Kidney (tissue), 14 donors: ENCODE measurements around the gene HNF1A. TPM values are rescaled to one million over a fixed set of nuclear protein-coding genes. Genes with fewer than 3 reads are reported as not detected.

Experiments used
- DNase-seq, 5 donors: peaks; one replicate each; pipeline ENCODE4 v3.0.0-alpha.2; 2013 to 2020
- FAIRE-seq: peaks from 2 replicates; lab custom pipeline; 2012; peaks lifted over from hg19 to GRCh38; lab: Jason Lieb, UNC
- H3K27ac ChIP-seq, 2 donors: one replicate each; pipeline ENCODE4 v1.7.0; 2013; ENCODE audit warnings: low read depth in 2 of 2, low read length in 2 of 2, inconsistent platforms in 1 of 2
- H3K27me3 ChIP-seq: one replicate; pipeline ENCODE4 v1.7.1; 2013; ENCODE audit warnings: low read length, inconsistent platforms; ENCODE audit not compliant: control insufficient read depth, insufficient read depth
- H3K36me3 ChIP-seq, 3 donors: one replicate each; pipeline versions ENCODE4 v1.7.0 to v1.7.1; 2013; ENCODE audit warnings: low read length in 3 of 3, control low read depth in 1 of 3, inconsistent platforms in 1 of 3; ENCODE audit not compliant: insufficient read depth in 3 of 3, control insufficient read depth in 2 of 3
- H3K4me1 ChIP-seq, 3 donors: one replicate each; pipeline versions ENCODE4 v1.7.0 to v1.7.1; 2013; ENCODE audit warnings: low read length in 3 of 3, inconsistent platforms in 1 of 3, low read depth in 1 of 3; ENCODE audit not compliant: control insufficient read depth in 2 of 3, insufficient read depth in 2 of 3
- H3K4me3 ChIP-seq, 3 donors: one replicate each; pipeline versions ENCODE4 v1.7.0 to v1.8.1; 2013; ENCODE audit warnings: low read length in 3 of 3, control low read depth in 1 of 3, inconsistent platforms in 1 of 3
- H3K9ac ChIP-seq, 3 donors: one replicate each; pipeline versions ENCODE4 v1.7.0 to v1.7.1; 2013; ENCODE audit warnings: low read length in 3 of 3, control low read depth in 1 of 3, inconsistent platforms in 1 of 3
- H3K9me3 ChIP-seq, 3 donors: one replicate each; pipeline versions ENCODE4 v1.7.0 to v1.7.1; 2013; ENCODE audit warnings: low read length in 3 of 3, control low read depth in 1 of 3, inconsistent platforms in 1 of 3; ENCODE audit not compliant: control insufficient read depth in 2 of 3, insufficient read depth in 1 of 3
- CTCF ChIP-seq: IDR thresholded peaks from 3 replicates; pipeline ENCODE4 v1.5.1; 2012; ENCODE audit warnings: mild to moderate bottlenecking, moderate library complexity, borderline replicate concordance; ENCODE audit not compliant: insufficient read depth; ENCODE audit errors: extremely low read depth
- intact Hi-C: fragments of 100-400 bp; cut with DNase I; formaldehyde crosslinking; loops from one replicate; pipeline ENCODE4 v1.11.1; 2022
- polyA plus RNA-seq: library from polyadenylated mRNA; stranded (reverse); fragments of 350-450 nt; fragmentation: Illumina TruSeq; extraction: RNeasy Lipid Tissue Mini Kit (QIAGEN cat#74804); gene quantifications from one replicate; pipeline ENCODE4 v1.2.3, GENCODE V29; 2014; ENCODE audit warnings: low read depth, low replicate concordance; ENCODE audit not compliant: insufficient read depth
- total RNA-seq: library from RNA; stranded (reverse); fragmentation: NEBNext Ultra II Directional; extraction: Animal tissue kit (Norgen Biotek cat#: 25700); gene quantifications from one replicate; pipeline ENCODE4 v1.2.1, GENCODE V29; 2021
- donor health status: control.
- donor health status: control.
- donor health status: control.
- donor health status: control.
- donor health status: control.
- donor health status: DM: yes; HTN: yes; CAD: no.
- donor health status: Normal renal cell carcinoma (clear cell type).

HNF1A gene
- total and polyA plus RNA-seq, 2 donors from 2014 or later = 6.7 to 32.4 TPM

- intact Hi-C loops = no loop called here
- peaks cover 2 to 50% (median 12%) of the 10 kb centered on the region in 3 donors for H3K36me3 ChIP-seq
- TF ChIP-seq CTCF = no peak
- peaks cover 0 to 6% (median 5%) of the 10 kb centered on the region in 3 donors for H3K4me1 ChIP-seq
- H3K27ac ChIP-seq = no peak overlapping the region
- H3K27me3 ChIP-seq = no peaks in the 10 kb centered on the region
- no peaks in the 10 kb centered on the region for H3K9me3 ChIP-seq
- H3K9ac ChIP-seq = no peak overlapping the region
- H3K4me3 ChIP-seq = no peak overlapping the region
- DNase-seq (peak in 1 of 5 donors; percentile 17), FAIRE-seq (no peak)
Measured at GRCh38 chr12:120999191-121000120, 21.1 kb downstream of the HNF1A start.

GRCh38 chr12:121000530-121000929 lies 22.2 kb downstream of the HNF1A start:
- no peaks in the 10 kb centered on the region for H3K27me3 ChIP-seq
- intact Hi-C loops = no loop called here
- H3K27ac ChIP-seq = no peak overlapping the region
- no peaks in the 10 kb centered on the region for H3K9me3 ChIP-seq
- DNase-seq = peak in 1 of 5 donors; percentile 23
- no peak for FAIRE-seq
- H3K36me3 ChIP-seq = peaks cover 0 to 42% (median 2%) of the 10 kb centered on the region in 3 donors
- H3K9ac ChIP-seq = no peak overlapping the region
- peaks cover 0 to 6% (median 5%) of the 10 kb centered on the region in 3 donors for H3K4me1 ChIP-seq
- H3K4me3 ChIP-seq = no peak overlapping the region
- TF ChIP-seq CTCF = no peak

GRCh38 chr12:121001060-121001459 lies 22.7 kb downstream of the HNF1A start:
- intact Hi-C loops = no loop called here
- Histone ChIP-seq H3K27me3 (no peaks in the 10 kb centered on the region), H3K9ac (no peak overlapping the region), H3K4me1 (peaks cover 0 to 6% (median 5%) of the 10 kb centered on the region in 3 donors), H3K9me3 (no peaks in the 10 kb centered on the region), H3K27ac (no peak overlapping the region), H3K4me3 (no peak overlapping the region), H3K36me3 (peaks cover 0 to 36% (median 0%) of the 10 kb centered on the region in 3 donors)
- no peak for DNase-seq
- TF ChIP-seq CTCF = no peak
- FAIRE-seq = no peak
